Measurements from ENCODE around the gene KIF21A.

The KIF21A gene

GRCh38 chr12:39443081-39443928 lies at the start of gene KIF21A:
Gene KIF21A (minus strand): TSS chr12:39443120. CDS start chr12:39442970, 150 bp downstream.
- peak within 1 kb of the TSS; percentile 99 for H2AFZ ChIP-seq (ENCODE audit: low read length)
- H3K9ac ChIP-seq (ENCODE audit: low read length) = peak within 1 kb of the TSS; percentile 86
- DNase-seq = peak; percentile 95
- no peaks in the 10 kb centered on the region; the same call in 1 of the 2 replicates for H4K20me1 ChIP-seq (ENCODE audit: insufficient read depth, low read length)
- no peak for TF ChIP-seq EZH2phosphoT487 (IDR thresholded peaks at IDR 0.05; ENCODE audit: low read length)
- no peak for TF ChIP-seq EZH2 (optimal IDR thresholded peaks at IDR 0.05; ENCODE audit: low read depth, low read length)
- TF ChIP-seq CTCF (IDR thresholded peaks at IDR 0.05; ENCODE audit: low read length) = peak; percentile 43
- H3K27ac ChIP-seq (ENCODE audit: low read length) = peak within 1 kb of the TSS; percentile 79
- peaks cover 12% of the 10 kb centered on the region; the same call in 1 of the 2 replicates for H3K4me1 ChIP-seq (ENCODE audit: low read length)
- no peaks in the 10 kb centered on the region for H3K9me3 ChIP-seq (replicated peaks; ENCODE audit: insufficient read depth, low read length)
- H3K9me2 ChIP-seq (replicated peaks; ENCODE audit: insufficient read depth, low read length) = no peaks in the 10 kb centered on the region
- 0 out of 2 replicates have a peak, but pooled peaks cover 9% of the 10 kb centered on the region for H3F3A ChIP-seq (ENCODE audit: insufficient read depth, low read length)
- H3K36me3 ChIP-seq (replicated peaks; ENCODE audit: insufficient read depth, low read length) = no peaks in the 10 kb centered on the region
- H3K4me3 ChIP-seq (ENCODE audit: low read length) = peak within 1 kb of the TSS; percentile 81
- H3K79me2 ChIP-seq (ENCODE audit: low read length) = peaks cover 41% of the 10 kb centered on the region
- H3K27me3 ChIP-seq (replicated peaks; ENCODE audit: insufficient read depth, low read length) = no peaks in the 10 kb centered on the region
- H3K4me2 ChIP-seq (ENCODE audit: low read depth, low read length) = peak within 1 kb of the TSS; percentile 76

GRCh38 chr12:39490500-39491282 lies 47.8 kb upstream of the KIF21A start:
- no peak overlapping the region for H3K9ac ChIP-seq (ENCODE audit: low read length)
- no peak overlapping the region for H3K4me2 ChIP-seq (ENCODE audit: low read depth, low read length)
- H3K9me2 ChIP-seq (replicated peaks; ENCODE audit: insufficient read depth, low read length) = no peaks in the 10 kb centered on the region
- no peak for DNase-seq
- H4K20me1 ChIP-seq (ENCODE audit: insufficient read depth, low read length) = no peaks in the 10 kb centered on the region
- H3K27me3 ChIP-seq (replicated peaks; ENCODE audit: insufficient read depth, low read length) = no peaks in the 10 kb centered on the region
- no peaks in the 10 kb centered on the region for H3K9me3 ChIP-seq (replicated peaks; ENCODE audit: insufficient read depth, low read length)
- no peaks in the 10 kb centered on the region for H3K79me2 ChIP-seq (ENCODE audit: low read length)
- H3F3A ChIP-seq (ENCODE audit: insufficient read depth, low read length) = no peaks in the 10 kb centered on the region
- TF ChIP-seq CTCF (IDR thresholded peaks at IDR 0.05; ENCODE audit: low read length) (no peak), EZH2phosphoT487 (IDR thresholded peaks at IDR 0.05; ENCODE audit: low read length) (no peak), EZH2 (optimal IDR thresholded peaks at IDR 0.05; ENCODE audit: low read depth, low read length) (no peak)
- H3K36me3 ChIP-seq (replicated peaks; ENCODE audit: insufficient read depth, low read length) = no peaks in the 10 kb centered on the region
- H3K4me1 ChIP-seq (ENCODE audit: low read length) = no peaks in the 10 kb centered on the region
- no peak overlapping the region for H2AFZ ChIP-seq (ENCODE audit: low read length)
- H3K27ac ChIP-seq (ENCODE audit: low read length) = no peak overlapping the region
- no peak overlapping the region for H3K4me3 ChIP-seq (ENCODE audit: low read length)

- Histone ChIP-seq H3K9ac (ENCODE audit: low read length) (no peak overlapping the region), H3K4me3 (ENCODE audit: low read length) (no peak overlapping the region), H3K4me2 (ENCODE audit: low read depth, low read length) (no peak overlapping the region), H3K9me3 (replicated peaks; ENCODE audit: insufficient read depth, low read length) (no peaks in the 10 kb centered on the region), H3K79me2 (ENCODE audit: low read length) (no peaks in the 10 kb centered on the region), H3K4me1 (ENCODE audit: low read length) (no peaks in the 10 kb centered on the region), H3K9me2 (replicated peaks; ENCODE audit: insufficient read depth, low read length) (no peaks in the 10 kb centered on the region), H3K27me3 (replicated peaks; ENCODE audit: insufficient read depth, low read length) (no peaks in the 10 kb centered on the region), H3K27ac (ENCODE audit: low read length) (no peak overlapping the region), H3F3A (ENCODE audit: insufficient read depth, low read length) (no peaks in the 10 kb centered on the region), H3K36me3 (replicated peaks; ENCODE audit: insufficient read depth, low read length) (no peaks in the 10 kb centered on the region), H2AFZ (ENCODE audit: low read length) (no peak overlapping the region), H4K20me1 (ENCODE audit: insufficient read depth, low read length) (no peaks in the 10 kb centered on the region)
- TF ChIP-seq CTCF (IDR thresholded peaks at IDR 0.05; ENCODE audit: low read length) = no peak
- TF ChIP-seq EZH2 (optimal IDR thresholded peaks at IDR 0.05; ENCODE audit: low read depth, low read length) = no peak
- no peak for TF ChIP-seq EZH2phosphoT487 (IDR thresholded peaks at IDR 0.05; ENCODE audit: low read length)
- no peak for DNase-seq
Observed at GRCh38 chr12:39483597-39483996, 40.7 kb upstream of the KIF21A start.

All from MM.1S (cell line).